Measurements from ENCODE around the gene AHNAK2.
"Not testable (repeated sequence)": the region's sequence is repeated elsewhere in the genome, so short reads cannot be mapped to it uniquely, and the experiment has no call there.

The AHNAK2 gene

GRCh38 chr14:104926619-104927431 lies 51.3 kb downstream of the AHNAK2 start:
- DNase-seq (ENCODE audit: low spot score): no peak

GRCh38 chr14:104925855-104926609 lies 52.1 kb downstream of the AHNAK2 start:
- DNase-seq (ENCODE audit: low spot score): no peak

GRCh38 chr14:104925214-104925854 lies 52.8 kb downstream of the AHNAK2 start:
- DNase-seq (ENCODE audit: low spot score): no peak

GRCh38 chr14:104924421-104925213 lies 53.6 kb downstream of the AHNAK2 start, which contains the start of gene PLD4:
TSS of gene PLD4 (plus strand) at chr14:104924879. CDS start at chr14:104927141, 2,262 bp downstream.
- no peak for DNase-seq (ENCODE audit: low spot score)

- no peak for DNase-seq (ENCODE audit: low spot score)
Measured at GRCh38 chr14:104923640-104924420, 54.3 kb downstream of the AHNAK2 start.

GRCh38 chr14:104919993-104920315 lies 58.2 kb downstream of the AHNAK2 start:
- no peak for DNase-seq (ENCODE audit: low spot score)

GRCh38 chr14:104919152-104919992 lies 58.8 kb downstream of the AHNAK2 start:
- not testable (repeated sequence) for DNase-seq (ENCODE audit: low spot score)

- DNase-seq (ENCODE audit: low spot score): no peak
Measured at GRCh38 chr14:104917993-104918392, 60.2 kb downstream of the AHNAK2 start.

- no peak for DNase-seq (ENCODE audit: low spot score)
Measured at GRCh38 chr14:104917116-104917515, 61.1 kb downstream of the AHNAK2 start.

GRCh38 chr14:104913435-104913834 lies 64.7 kb downstream of the AHNAK2 start:
- no peak for DNase-seq (ENCODE audit: low spot score)

- no peak for DNase-seq (ENCODE audit: low spot score)
Measured at GRCh38 chr14:104912053-104912452, 66.1 kb downstream of the AHNAK2 start.

GRCh38 chr14:104908303-104908702 lies 69.9 kb downstream of the AHNAK2 start:
- DNase-seq (ENCODE audit: low spot score): no peak

GRCh38 chr14:104905579-104905933 lies 72.6 kb downstream of the AHNAK2 start:
- not testable (repeated sequence) for DNase-seq (ENCODE audit: low spot score)

GRCh38 chr14:104904650-104905578 lies 73.3 kb downstream of the AHNAK2 start:
- not testable (repeated sequence) for DNase-seq (ENCODE audit: low spot score)

- no peak for DNase-seq (ENCODE audit: low spot score)
Measured at GRCh38 chr14:104903990-104904389, 74.2 kb downstream of the AHNAK2 start.

- DNase-seq (ENCODE audit: low spot score): no peak
Measured at GRCh38 chr14:104900639-104901512, 77.3 kb downstream of the AHNAK2 start.

GRCh38 chr14:104899781-104900180 lies 78.4 kb downstream of the AHNAK2 start:
- no peak for DNase-seq (ENCODE audit: low spot score)

GRCh38 chr14:104898870-104899510 lies 79.2 kb downstream of the AHNAK2 start:
- DNase-seq (ENCODE audit: low spot score): no peak

All from LoVo (cell line).